Keratinocyte (primary cell): ENCODE measurements around the gene KCNN1.
"Not testable (repeated sequence)": the region's sequence is repeated elsewhere in the genome, so short reads cannot be mapped to it uniquely, and the experiment has no call there.

Experiments used
- CTCF ChIP-seq, 3 experiments: IDR thresholded peaks in 1 of 3; conservative IDR thresholded peaks in 1 of 3; optimal IDR thresholded peaks in 1 of 3; 2 replicates in 2 of 3; 3 replicates in 1 of 3; pipeline versions ENCODE3 to v1.5.1; 2011; ENCODE audit warnings: low read length in 3 of 3, mild to moderate bottlenecking in 3 of 3, moderate library complexity in 2 of 3, control low read depth in 1 of 3, inconsistent platforms in 1 of 3; ENCODE audit not compliant: insufficient read depth in 2 of 3; ENCODE audit errors: extremely low read depth in 1 of 3
- EZH2 ChIP-seq: IDR thresholded peaks from one replicate; pipeline ENCODE4 v1.6.1; 2012; ENCODE audit warnings: inconsistent platforms, mild to moderate bottlenecking, low read length, moderate library complexity

GRCh38 chr19:17986569-17986968, 19.7 kb downstream of the KCNN1 start:
- TF ChIP-seq CTCF (optimal IDR thresholded peaks at IDR 0.05 in 1 of 3, IDR thresholded peaks at IDR 0.05 in 1 of 3, conservative IDR thresholded peaks at IDR 0.05 in 1 of 3; ENCODE audit: extremely low read depth in 1 of 3, insufficient read depth in 2 of 3, low read length in 3 of 3); EZH2: not testable (repeated sequence)
